PFSK-1 (cell line): ENCODE results near the gene TAF15.

Source experiments
- FOXP2 ChIP-seq: optimal IDR thresholded peaks from 2 replicates; pipeline ENCODE3; 2011; ENCODE audit warnings: borderline replicate concordance, control low read depth, inconsistent platforms; ENCODE audit not compliant: insufficient read depth; ENCODE audit errors: extremely low read length, extremely low read depth
- POLR2AphosphoS5 ChIP-seq: IDR thresholded peaks from 2 replicates; pipeline ENCODE4 v1.6.1; 2012; ENCODE audit warnings: low read depth, mild to moderate bottlenecking, control low read depth, low read length, moderate library complexity
- SIN3A ChIP-seq: IDR thresholded peaks from 2 replicates; pipeline ENCODE4 v1.6.1; 2012; ENCODE audit warnings: mild to moderate bottlenecking, low read length, moderate library complexity, borderline replicate concordance; ENCODE audit not compliant: insufficient read depth
- TAF1 ChIP-seq: IDR thresholded peaks from 2 replicates; pipeline ENCODE4 v1.6.1; 2012; ENCODE audit warnings: low read length, control low read depth, borderline replicate concordance; ENCODE audit not compliant: insufficient read depth
- TF ChIP-seq, protein P1 (sequence below), 2 experiments: IDR thresholded peaks; 2 replicates each; pipeline versions ENCODE4 v1.6.1 to v1.8.0; 2011 to 2012; ENCODE audit warnings: low read depth in 2 of 2, low read length in 2 of 2, control low read depth in 1 of 2, inconsistent platforms in 1 of 2, mild to moderate bottlenecking in 1 of 2, moderate library complexity in 1 of 2; ENCODE audit not compliant: insufficient read depth in 1 of 2

The TAF15 gene

DNA sequence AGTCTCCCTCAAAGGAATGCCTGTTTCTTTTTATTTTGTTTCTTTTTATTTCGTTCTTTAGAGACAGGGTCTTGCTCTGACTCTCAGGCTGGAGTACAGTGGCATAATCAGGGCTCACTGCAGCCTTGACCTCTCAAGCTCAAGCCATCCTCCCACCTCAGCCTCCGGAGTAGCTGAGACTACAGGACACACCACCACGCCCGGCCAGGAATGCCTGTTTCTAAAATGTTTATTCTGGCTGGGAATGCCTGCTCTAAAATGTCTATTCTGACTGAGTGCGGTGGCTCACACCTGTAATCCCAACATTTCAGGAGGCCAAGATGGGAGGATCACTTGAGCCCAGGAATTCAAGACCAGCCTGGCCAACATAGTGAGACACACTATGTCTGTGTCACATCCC lies 11.4 kb upstream of the TAF15 start:
- TF ChIP-seq SIN3A, result no peak
- no peak for TF ChIP-seq POLR2AphosphoS5
- TF ChIP-seq TAF1, result no peak
- TF ChIP-seq, protein P1, sequence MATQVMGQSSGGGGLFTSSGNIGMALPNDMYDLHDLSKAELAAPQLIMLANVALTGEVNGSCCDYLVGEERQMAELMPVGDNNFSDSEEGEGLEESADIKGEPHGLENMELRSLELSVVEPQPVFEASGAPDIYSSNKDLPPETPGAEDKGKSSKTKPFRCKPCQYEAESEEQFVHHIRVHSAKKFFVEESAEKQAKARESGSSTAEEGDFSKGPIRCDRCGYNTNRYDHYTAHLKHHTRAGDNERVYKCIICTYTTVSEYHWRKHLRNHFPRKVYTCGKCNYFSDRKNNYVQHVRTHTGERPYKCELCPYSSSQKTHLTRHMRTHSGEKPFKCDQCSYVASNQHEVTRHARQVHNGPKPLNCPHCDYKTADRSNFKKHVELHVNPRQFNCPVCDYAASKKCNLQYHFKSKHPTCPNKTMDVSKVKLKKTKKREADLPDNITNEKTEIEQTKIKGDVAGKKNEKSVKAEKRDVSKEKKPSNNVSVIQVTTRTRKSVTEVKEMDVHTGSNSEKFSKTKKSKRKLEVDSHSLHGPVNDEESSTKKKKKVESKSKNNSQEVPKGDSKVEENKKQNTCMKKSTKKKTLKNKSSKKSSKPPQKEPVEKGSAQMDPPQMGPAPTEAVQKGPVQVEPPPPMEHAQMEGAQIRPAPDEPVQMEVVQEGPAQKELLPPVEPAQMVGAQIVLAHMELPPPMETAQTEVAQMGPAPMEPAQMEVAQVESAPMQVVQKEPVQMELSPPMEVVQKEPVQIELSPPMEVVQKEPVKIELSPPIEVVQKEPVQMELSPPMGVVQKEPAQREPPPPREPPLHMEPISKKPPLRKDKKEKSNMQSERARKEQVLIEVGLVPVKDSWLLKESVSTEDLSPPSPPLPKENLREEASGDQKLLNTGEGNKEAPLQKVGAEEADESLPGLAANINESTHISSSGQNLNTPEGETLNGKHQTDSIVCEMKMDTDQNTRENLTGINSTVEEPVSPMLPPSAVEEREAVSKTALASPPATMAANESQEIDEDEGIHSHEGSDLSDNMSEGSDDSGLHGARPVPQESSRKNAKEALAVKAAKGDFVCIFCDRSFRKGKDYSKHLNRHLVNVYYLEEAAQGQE (IDR thresholded peaks at IDR 0.05; ENCODE audit: insufficient read depth in 1 of 2, low read depth in 2 of 2, low read length in 2 of 2), result no peak
- TF ChIP-seq FOXP2, result no peak

DNA sequence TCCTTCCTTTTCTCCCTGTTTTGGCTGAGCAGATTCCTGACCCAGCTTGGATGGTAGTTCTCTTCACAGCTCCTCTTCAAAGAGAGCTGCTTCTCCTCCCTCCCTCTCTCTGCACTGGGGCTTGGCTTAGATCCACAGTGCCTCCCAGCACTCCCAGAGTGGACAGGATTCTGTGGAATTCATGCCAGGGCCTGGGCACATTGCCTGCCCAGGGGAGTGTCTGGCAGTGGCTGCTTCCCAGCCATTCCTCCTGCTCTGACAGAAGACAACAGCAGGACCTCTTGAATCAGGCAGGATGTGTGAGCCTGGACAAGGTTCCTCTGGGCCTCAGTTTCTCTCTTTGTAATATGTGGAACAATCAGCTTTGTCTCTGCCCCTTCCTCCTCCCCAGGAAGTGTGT lies 9.3 kb upstream of the TAF15 start:
- no peak for TF ChIP-seq TAF1

DNA sequence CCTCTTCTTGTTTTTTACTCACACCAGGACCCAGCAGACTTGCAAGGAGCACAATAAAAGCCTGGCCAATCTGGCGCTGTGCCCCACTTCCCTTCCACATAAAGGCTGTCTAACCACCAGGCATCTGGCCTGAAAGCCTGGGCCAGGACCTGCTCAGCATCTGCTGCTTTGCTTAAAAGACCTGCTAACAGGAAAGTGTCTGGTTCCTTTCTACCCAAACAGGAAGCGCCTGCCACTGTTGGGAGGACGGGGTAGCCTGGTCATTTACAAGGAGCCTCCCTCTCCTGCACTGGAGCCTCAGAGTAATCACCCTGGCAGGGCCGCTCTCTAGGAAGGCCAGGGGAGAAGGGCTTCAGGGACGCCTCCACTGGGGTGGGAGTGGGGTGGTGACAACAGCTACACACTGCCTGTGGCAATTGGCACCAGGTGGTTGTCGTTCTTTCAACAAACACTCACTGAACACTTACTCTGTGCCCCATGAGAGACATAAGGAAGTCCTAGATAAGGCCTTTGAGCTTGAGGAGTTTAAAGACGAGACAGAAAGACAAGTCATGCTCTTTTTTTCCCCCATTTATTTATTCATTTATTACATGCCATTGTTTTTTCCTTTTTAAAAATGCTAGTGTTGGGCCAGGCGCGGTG lies 7.6 kb upstream of the TAF15 start:
- TF ChIP-seq POLR2AphosphoS5, result no peak
- TF ChIP-seq TAF1, result no peak
- TF ChIP-seq, protein P1 (IDR thresholded peaks at IDR 0.05; ENCODE audit: insufficient read depth in 1 of 2, low read depth in 2 of 2, low read length in 2 of 2), result no peak

DNA sequence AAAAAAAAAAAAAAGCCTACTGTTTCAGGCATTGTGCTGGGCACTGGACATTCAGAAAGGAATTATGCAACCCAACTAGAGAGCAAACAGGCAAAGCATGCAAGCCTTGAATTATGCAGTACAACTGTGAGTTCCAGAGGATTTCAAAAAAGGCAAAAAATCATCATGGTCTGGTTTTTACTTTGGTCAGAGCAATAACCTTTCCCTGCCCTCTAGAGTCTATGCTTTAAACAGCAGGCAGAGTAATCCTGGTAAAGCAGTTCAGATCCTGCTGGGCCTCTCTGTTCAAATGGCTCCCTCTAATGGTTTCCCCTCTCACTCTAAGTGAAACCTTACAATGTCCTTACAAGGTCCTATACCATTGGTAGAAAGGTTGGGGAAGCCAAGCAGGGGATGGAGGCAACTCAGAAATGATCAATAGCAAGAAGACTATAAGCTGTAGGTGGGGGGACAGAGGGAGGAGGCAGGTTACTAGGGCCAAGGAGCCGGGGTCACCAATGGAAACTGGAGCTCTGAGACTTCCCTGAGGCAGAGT lies 4.6 kb upstream of the TAF15 start:
- TF ChIP-seq TAF1 (no peak), POLR2AphosphoS5 (no peak), FOXP2 (no peak), SIN3A (no peak)
- TF ChIP-seq, protein P1 (IDR thresholded peaks at IDR 0.05; ENCODE audit: insufficient read depth in 1 of 2, low read depth in 2 of 2, low read length in 2 of 2), result no peak; a peak in 1 of 4 replicates

DNA sequence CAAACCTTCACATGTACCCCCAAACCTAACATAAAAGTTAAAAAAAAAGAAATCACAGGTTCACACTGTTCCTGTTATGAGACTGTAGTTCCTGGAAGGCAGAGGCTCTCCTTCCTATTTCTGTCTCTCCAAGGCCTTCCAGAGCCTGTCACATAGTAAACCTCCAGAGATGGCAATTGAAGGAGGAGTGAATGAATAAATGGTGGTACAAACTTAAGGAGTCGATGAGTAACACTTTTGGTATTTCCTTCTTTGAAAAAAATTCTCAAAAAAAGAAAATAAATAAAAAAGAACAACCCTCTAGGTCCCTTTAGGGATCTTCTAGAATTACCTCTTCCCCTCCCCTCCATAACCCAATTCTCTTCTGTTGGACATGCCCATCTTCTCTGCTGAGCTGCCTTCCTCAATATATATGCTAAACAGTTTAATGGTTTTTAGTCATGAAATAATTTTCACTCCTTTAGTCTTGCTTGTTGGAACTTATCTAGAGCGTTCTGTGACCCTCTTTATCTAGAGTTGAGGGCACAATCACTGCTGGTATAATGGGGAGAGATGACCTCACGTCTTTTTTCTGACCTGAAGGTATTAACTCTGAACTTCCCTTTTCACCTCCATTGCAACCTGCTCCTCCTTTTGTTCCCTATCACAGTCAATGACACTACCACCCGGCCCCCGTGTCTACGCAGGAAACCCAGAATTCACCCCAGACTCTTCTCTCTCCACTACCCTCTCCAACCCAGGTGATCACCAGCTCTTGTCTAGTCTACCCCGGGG lies 1.7 kb upstream of the TAF15 start:
- no peak for TF ChIP-seq TAF1
- TF ChIP-seq SIN3A, result no peak

DNA sequence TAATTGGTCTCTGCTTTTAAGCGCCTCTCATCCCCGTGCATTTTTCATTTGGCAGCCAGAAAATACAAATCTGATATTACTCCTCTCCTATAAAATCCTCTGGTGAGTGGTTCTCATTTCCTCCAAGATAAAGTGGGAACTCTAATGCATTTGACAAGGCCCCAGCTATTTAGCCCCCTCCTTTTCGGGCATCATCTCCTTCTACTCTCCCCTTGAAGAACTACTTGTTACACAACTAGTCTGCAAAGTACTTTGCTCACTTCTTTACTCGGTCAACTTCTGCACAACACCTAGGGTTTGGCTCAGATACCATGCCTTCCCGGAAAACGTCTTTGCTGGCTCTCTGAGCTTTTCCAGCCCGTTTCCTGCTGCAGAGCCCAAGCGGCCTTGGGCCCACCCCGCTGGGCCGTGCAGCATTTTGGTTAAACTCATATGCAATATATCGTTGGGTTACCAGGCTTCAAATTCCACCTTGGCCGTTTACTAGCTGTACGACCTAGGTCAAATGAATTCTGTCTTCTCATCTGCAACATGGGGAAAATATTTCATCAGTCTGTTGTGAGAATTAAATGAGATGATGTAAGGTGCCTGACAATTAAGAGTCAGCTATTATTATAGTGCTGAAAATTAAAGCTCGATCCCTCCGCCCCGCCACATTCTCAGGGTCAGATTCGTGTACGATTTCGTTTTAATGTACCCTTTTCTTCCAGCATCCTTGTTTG lies 883 bp upstream of the TAF15 start:
- TF ChIP-seq TAF1 (no peak), SIN3A (no peak), FOXP2 (no peak), POLR2AphosphoS5 (no peak)
- TF ChIP-seq, protein P1 (IDR thresholded peaks at IDR 0.05; ENCODE audit: insufficient read depth in 1 of 2, low read depth in 2 of 2, low read length in 2 of 2), result no peak
